Measurements from ENCODE around the gene NNMT. TPM values are rescaled to one million over a fixed set of nuclear protein-coding genes. Genes with fewer than 3 reads are reported as not detected.

The NNMT gene
- total RNA-seq, 2 donors from 2014 or later: 59.3 to 63.2 TPM

DNA sequence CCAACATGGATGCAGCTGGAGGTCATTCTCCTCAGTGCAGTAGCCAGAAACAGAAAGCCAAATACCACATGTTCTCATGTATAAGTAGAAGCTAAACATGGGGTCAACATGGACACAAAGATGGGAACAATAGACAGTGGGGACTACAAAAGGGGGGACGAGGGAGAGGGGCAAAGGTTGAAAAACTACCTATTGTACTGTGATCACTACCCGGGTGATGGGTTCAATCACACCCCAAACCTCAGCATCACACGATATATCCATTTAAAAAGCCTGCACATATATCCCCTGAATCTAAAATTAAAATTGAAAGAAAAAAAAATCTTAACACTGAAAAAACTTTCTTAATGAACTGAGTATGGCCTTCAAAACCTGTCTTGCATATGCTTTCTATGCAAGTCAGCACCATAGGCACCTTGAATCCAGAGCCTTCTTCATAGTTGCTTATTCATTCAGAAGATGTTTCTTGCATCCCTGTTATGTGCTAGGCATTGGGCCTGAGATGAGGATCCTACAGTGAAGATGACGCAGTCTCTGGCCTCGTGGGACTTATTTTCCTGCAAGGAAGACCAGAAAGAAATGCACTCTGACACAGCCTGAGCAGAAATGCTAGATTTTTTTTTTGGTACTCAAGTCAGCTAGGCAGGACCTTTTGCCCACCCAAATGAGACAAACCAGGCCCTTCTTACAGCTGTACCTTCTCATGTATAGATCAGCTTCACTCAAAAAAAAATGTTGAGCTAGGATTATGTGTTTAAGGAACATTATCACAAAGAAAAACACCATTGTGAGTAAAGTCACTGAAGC lies 21.0 kb downstream of the NNMT start:
- Histone ChIP-seq H3K27ac (no peak overlapping the region), H3K4me3 (no peak overlapping the region), H3K27me3 (replicated peaks; ENCODE audit: insufficient read depth) (no peaks in the 10 kb centered on the region), H3K9me3 (no peaks in the 10 kb centered on the region), H3K4me1 (replicated peaks) (peaks cover 6% of the 10 kb centered on the region), H3K36me3 (peaks cover 0 to 6% of the 10 kb centered on the region in 2 donors)
- TF ChIP-seq POLR2AphosphoS5 (IDR thresholded peaks at IDR 0.05) (no peak), POLR2A (IDR thresholded peaks at IDR 0.05) (no peak), CTCF (IDR thresholded peaks at IDR 0.05) (no peak)
- intact Hi-C loops (cut with DNase I): no loop called here
- no peak for DNase-seq (ENCODE audit: low spot score)
- WGBS: 95% methylated on average over 5 of the region's 5 CpGs

DNA sequence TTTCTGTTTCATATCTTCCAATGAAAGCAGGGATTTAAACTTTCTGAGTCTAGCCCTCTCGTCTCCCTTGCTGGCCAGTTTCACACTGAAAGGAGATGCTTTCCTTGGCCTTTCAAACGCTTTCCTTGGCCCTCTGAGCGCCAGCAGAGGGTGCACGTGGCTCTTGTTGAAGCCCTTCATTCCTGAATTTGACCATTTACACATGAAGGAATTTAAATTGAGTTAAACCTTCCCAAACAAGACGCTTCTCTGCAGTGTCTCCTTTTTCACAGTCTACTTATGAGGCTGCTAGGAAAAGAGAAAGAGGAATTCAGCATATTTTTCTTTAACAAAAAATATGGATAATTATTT lies 21.6 kb downstream of the NNMT start:
- Histone ChIP-seq H3K4me1 (replicated peaks) (peaks cover 6% of the 10 kb centered on the region), H3K27me3 (replicated peaks; ENCODE audit: insufficient read depth) (no peaks in the 10 kb centered on the region), H3K36me3 (peaks cover 0 to 2% of the 10 kb centered on the region in 2 donors), H3K27ac (peak overlapping the region in 1 of 2 donors; percentile 37), H3K4me3 (no peak overlapping the region), H3K9me3 (no peaks in the 10 kb centered on the region)
- 36% methylated on average over 5 of the region's 5 CpGs for WGBS
- no peak for TF ChIP-seq POLR2A (IDR thresholded peaks at IDR 0.05)
- no peak for TF ChIP-seq CTCF (IDR thresholded peaks at IDR 0.05)
- TF ChIP-seq POLR2AphosphoS5 (IDR thresholded peaks at IDR 0.05): no peak
- DNase-seq (ENCODE audit: low spot score): no peak
- intact Hi-C loops (cut with DNase I): no loop called here

DNA sequence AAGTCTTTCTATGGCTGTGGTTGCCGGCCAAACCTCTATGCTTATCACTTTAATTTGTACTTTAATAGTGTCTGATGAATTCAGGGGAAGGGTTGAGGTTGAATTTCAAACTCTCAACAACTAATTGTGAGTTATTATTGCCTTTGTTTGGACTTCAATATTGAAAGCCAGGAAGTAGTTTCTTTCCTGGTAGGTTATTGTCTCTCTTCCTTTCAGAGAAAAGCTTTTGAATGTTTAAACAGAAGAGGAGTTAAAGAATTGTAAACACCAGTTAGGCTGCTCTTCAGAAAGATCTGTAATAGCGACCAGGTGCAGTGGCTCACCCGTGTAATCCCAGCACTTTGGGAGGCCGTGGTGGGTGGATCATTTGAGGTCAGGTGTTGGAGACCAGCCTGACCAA lies 22.2 kb downstream of the NNMT start:
- Histone ChIP-seq H3K36me3 (no peaks in the 10 kb centered on the region), H3K4me3 (no peak overlapping the region), H3K9me3 (no peaks in the 10 kb centered on the region), H3K27ac (peak overlapping the region in 1 of 2 donors; percentile 37), H3K27me3 (replicated peaks; ENCODE audit: insufficient read depth) (no peaks in the 10 kb centered on the region), H3K4me1 (replicated peaks) (peaks cover 6% of the 10 kb centered on the region)
- 26% methylated on average over 4 of the region's 4 CpGs for WGBS
- no peak for DNase-seq (ENCODE audit: low spot score)
- intact Hi-C loops (cut with DNase I): no loop called here
- TF ChIP-seq POLR2AphosphoS5 (IDR thresholded peaks at IDR 0.05) (no peak), POLR2A (IDR thresholded peaks at IDR 0.05) (no peak), CTCF (IDR thresholded peaks at IDR 0.05) (no peak)

DNA sequence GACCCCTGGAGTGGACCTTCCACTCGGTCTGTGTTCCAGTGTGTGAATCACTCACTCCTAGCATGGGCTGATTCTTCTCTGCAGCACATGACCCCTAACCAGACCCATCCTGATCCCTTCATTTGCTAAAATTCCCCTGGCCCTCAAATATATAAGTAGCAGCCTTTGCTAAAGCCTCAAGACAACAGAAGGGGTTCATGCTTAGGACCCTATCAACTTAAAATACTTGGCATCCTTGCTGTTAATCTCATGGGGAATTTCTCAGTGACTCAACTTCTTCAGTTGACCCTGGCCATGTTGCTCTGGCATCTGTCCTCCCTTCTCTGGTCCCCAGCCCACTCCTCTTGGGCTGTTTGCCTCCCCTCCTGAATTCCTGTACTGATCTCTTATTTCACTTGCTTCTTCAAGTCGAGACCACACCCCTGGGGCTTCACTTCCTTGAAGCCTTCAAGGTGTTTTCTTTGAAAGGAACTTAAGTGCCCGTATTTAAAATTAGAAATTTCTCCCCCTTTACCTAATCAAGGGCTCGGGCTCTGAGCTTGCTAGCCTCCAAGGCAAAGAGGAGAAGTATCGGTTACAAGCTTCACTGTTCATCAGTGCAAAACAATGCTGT lies 23.6 kb downstream of the NNMT start:
- no peaks in the 10 kb centered on the region for H3K9me3 ChIP-seq
- intact Hi-C loops (cut with DNase I): no loop called here
- TF ChIP-seq CTCF (IDR thresholded peaks at IDR 0.05): no peak
- no peak for TF ChIP-seq POLR2AphosphoS5 (IDR thresholded peaks at IDR 0.05)
- TF ChIP-seq POLR2A (IDR thresholded peaks at IDR 0.05): no peak
- H3K4me1 ChIP-seq (replicated peaks): peaks cover 6% of the 10 kb centered on the region
- no peaks in the 10 kb centered on the region for H3K27me3 ChIP-seq (replicated peaks; ENCODE audit: insufficient read depth)
- no peaks in the 10 kb centered on the region for H3K36me3 ChIP-seq
- H3K4me3 ChIP-seq: no peak overlapping the region
- WGBS: 53% methylated on average over 5 of the region's 5 CpGs
- peak overlapping the region; percentile 32 to 33 for H3K27ac ChIP-seq
- DNase-seq (ENCODE audit: low spot score): no peak

Measured in prostate gland (tissue), 2 donors.